NCI-H2107 treated with DMSO at 0.1 percent for 48 hours (cell line): ENCODE results near the gene ZNF208.
"Not testable (repeated sequence)": the region's sequence is repeated elsewhere in the genome, so short reads cannot be mapped to it uniquely, and the experiment has no call there.

Experiments used
- DNase-seq: peaks from one replicate; lab custom pipeline; 2025; ENCODE audit not compliant: unreplicated experiment; lab: John Stamatoyannopoulos, UW

ZNF208 gene

GRCh38 chr19:22010437-22011143, at the start of gene ZNF208:
TSS of gene ZNF208 (minus strand) at chr19:22010943. CDS start at chr19:22010794, 149 bp downstream.
- DNase-seq, result not testable (repeated sequence)

- no peak for DNase-seq
These were observed 41.9 kb upstream of the ZNF208 start for GRCh38 chr19:22052644-22053013.

GRCh38 chr19:22041151-22041550, 30.4 kb upstream of the ZNF208 start:
- DNase-seq, result not testable (repeated sequence)

GRCh38 chr19:22030680-22031079, 19.9 kb upstream of the ZNF208 start:
- DNase-seq, result no peak

- no peak for DNase-seq
These were observed 15.9 kb upstream of the ZNF208 start for GRCh38 chr19:22026687-22027086.

- DNase-seq, result not testable (repeated sequence)
These were observed 14.8 kb upstream of the ZNF208 start for GRCh38 chr19:22025539-22025938.

GRCh38 chr19:21970466-21970865, 40.3 kb downstream of the ZNF208 start:
- DNase-seq, result no peak

GRCh38 chr19:21947775-21948174, 63.0 kb downstream of the ZNF208 start:
- no peak for DNase-seq

GRCh38 chr19:21940684-21941083, 70.1 kb downstream of the ZNF208 start:
- DNase-seq, result no peak

- DNase-seq, result no peak
These were observed 76.2 kb downstream of the ZNF208 start for GRCh38 chr19:21934593-21934992.

GRCh38 chr19:21934131-21934530, 76.6 kb downstream of the ZNF208 start:
- DNase-seq, result no peak

GRCh38 chr19:21922276-21922675, 88.5 kb downstream of the ZNF208 start:
- DNase-seq, result no peak

GRCh38 chr19:21921691-21922180, 89.0 kb downstream of the ZNF208 start:
- DNase-seq, result no peak

- no peak for DNase-seq
These were observed 95.3 kb downstream of the ZNF208 start for GRCh38 chr19:21915411-21915810.

- no peak for DNase-seq
These were observed 98.1 kb downstream of the ZNF208 start for GRCh38 chr19:21912654-21913053.

- DNase-seq, result no peak
These were observed 100.4 kb downstream of the ZNF208 start for GRCh38 chr19:21910318-21910717.

GRCh38 chr19:21908066-21908465, 102.7 kb downstream of the ZNF208 start:
- DNase-seq, result no peak

GRCh38 chr19:21907516-21907915, 103.2 kb downstream of the ZNF208 start:
- no peak for DNase-seq

- no peak for DNase-seq
These were observed 108.2 kb downstream of the ZNF208 start for GRCh38 chr19:21902571-21902970.

- no peak for DNase-seq
These were observed 108.9 kb downstream of the ZNF208 start for GRCh38 chr19:21901861-21902260.

GRCh38 chr19:21900401-21900800, 110.3 kb downstream of the ZNF208 start:
- DNase-seq, result no peak

- DNase-seq, result no peak
These were observed 119.7 kb downstream of the ZNF208 start for GRCh38 chr19:21891086-21891485.

GRCh38 chr19:21890017-21890416, 120.7 kb downstream of the ZNF208 start:
- DNase-seq, result not testable (repeated sequence)
